Retina (tissue), 1 donor: ENCODE results near the gene PLCD3.
A peak's percentile ranks its signal among the peaks of the same experiment; 100 is the strongest.
"Not testable (repeated sequence)": the region's sequence is repeated elsewhere in the genome, so short reads cannot be mapped to it uniquely, and the experiment has no call there.

Source experiments
- DNase-seq: peaks from one replicate; pipeline ENCODE4 v3.0.0-alpha.2; 2016

Gene PLCD3

GRCh38 chr17:45131616-45132319 lies 547 bp downstream of the PLCD3 start:
- peak; percentile 88 for DNase-seq

- no peak for DNase-seq
These were observed 1.4 kb downstream of the PLCD3 start for GRCh38 chr17:45130681-45131615.

GRCh38 chr17:45129940-45130680 lies 2.2 kb downstream of the PLCD3 start:
- DNase-seq, result no peak

DNA sequence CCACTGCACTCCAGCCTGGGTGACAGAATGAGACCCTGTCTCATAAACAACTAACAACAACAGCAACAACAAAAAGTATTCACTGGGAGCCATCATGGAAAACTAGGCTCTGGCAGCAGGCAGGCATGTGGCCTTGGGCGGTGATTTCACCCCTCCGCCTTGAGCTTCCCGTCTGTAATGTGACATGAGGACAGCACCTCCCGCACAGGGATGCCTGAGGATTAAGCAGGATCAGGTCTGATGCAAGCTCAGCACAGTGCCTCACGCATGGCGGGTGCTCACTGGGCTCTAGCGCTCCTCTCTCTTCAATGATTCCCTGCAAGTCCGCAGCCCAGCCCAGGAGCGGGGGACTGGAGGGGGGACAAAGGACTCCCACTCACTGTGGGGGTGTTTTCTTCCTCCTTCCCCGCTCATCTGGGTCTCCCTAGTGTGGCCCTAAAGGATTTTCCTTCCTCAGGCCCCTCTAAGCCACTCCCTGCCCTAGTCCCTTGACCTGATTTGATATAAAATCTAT lies 2.8 kb downstream of the PLCD3 start:
- DNase-seq, result peak; percentile 38

GRCh38 chr17:45128989-45129388 lies 3.3 kb downstream of the PLCD3 start:
- no peak for DNase-seq

GRCh38 chr17:45128331-45128730 lies 4.0 kb downstream of the PLCD3 start:
- DNase-seq, result no peak

GRCh38 chr17:45127548-45128300 lies 4.6 kb downstream of the PLCD3 start:
- no peak for DNase-seq

GRCh38 chr17:45127207-45127547 lies 5.1 kb downstream of the PLCD3 start:
- no peak for DNase-seq

GRCh38 chr17:45125509-45125908 lies 6.8 kb downstream of the PLCD3 start:
- DNase-seq, result no peak

GRCh38 chr17:45124797-45125122 lies 7.6 kb downstream of the PLCD3 start:
- DNase-seq, result not testable (repeated sequence)

DNA sequence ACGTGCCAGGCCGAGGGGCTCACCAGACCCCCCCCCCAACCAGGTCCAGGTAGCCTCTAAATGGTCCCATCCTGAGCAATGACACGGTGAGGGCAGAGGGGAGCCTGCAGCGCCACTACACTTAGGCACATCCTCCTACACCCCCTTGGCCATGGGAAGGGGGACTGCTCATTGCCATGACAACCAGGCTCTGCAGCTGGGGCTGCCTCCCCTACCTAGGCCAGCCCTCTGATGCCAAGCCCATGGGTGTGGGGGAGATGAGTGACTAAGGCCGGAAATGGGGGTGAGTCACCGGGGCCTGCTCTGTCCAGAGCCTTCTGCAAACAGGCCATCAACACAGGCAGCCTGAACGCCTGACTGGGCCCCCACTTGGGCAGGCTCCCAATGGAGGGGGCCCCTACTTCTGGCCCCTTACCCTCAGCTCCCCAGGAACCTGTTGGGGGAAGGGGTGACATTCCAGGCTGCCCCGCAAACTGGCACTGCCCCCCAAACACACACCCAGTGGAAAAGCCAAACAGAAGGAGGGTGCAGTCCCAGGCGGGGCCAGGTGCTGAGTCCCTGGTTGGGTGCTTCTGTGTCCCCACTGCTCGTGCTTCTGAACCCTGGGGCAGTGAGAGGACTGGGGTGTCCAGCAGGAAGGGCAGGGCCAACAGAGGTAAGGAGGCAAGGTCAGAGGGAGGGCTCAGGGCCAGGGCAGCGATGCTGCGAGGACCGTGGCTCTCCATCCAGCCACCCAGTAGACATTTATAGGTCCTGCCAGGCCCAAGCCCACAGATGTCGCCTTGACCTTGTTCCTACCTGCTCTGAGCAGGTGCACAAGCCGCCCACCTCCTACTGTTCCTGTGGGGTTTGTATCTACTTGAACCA lies 8.2 kb downstream of the PLCD3 start:
- DNase-seq, result no peak

GRCh38 chr17:45123076-45123770 lies 9.1 kb downstream of the PLCD3 start:
- DNase-seq, result no peak

DNA sequence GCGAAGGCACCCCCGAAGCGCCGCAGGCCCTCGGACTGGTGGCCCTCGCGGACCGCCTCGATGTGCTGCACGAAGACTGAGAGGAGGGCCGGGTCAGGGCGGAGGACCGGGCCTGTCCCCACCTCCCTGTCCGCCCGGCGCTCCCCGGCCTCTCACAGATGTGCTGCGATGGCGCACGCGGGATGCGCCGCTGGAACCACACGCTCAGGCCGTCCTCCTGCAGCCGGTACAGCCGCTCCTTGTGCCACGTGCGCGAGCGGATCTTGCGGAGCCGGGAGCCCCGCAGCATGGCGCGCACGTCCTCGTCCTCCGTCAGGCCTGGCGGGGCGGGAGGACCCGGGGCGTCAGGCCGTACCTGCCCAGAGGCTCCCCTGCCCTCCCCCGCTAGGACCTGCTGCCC lies 11.3 kb downstream of the PLCD3 start:
- no peak for DNase-seq

- no peak for DNase-seq
These were observed 11.8 kb downstream of the PLCD3 start for GRCh38 chr17:45120558-45120957.

GRCh38 chr17:45119964-45120363 lies 12.4 kb downstream of the PLCD3 start:
- no peak for DNase-seq

DNA sequence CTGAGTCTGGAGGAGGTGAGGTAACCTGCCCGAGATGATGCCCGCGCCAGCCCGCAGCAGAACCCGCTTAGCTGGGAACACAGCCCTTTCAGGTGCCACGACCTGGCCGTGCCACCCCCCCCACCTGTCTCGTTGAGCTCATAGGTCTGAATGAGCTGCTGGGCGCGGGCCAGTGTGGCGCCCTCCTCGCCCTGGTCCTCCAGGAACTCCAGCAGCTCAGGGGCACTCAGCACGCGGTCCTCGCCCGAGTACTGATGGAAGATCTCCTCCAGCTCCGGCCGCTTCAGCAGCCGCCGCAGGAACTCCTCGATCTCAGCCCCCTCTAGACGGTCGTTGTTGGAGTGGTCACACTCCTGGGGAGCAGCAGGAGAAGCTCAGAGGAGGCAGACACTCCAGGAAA lies 13.6 kb downstream of the PLCD3 start:
- DNase-seq, result no peak

GRCh38 chr17:45117848-45118646 lies 14.3 kb downstream of the PLCD3 start:
- no peak for DNase-seq

DNA sequence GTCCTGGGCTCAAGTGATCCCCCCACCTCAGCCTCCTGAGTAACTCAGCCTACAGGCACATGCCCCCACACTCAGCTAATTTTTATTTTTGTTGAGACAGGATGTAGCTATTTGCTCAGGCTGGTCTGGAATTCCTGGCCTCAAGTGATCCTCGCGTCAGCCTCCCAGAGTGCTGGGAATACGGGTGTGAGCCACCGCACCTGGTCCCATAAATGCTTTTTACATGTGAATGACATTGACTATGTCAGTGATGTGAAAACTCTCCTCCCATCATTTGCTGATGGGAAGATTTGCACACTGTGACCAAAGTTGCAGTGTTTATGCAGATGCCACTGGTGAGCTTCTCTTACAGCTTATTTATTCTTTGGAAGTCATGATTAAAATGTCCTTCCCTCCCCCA lies 15.0 kb downstream of the PLCD3 start:
- no peak for DNase-seq

- no peak for DNase-seq
These were observed 15.8 kb downstream of the PLCD3 start for GRCh38 chr17:45116434-45117016.

DNA sequence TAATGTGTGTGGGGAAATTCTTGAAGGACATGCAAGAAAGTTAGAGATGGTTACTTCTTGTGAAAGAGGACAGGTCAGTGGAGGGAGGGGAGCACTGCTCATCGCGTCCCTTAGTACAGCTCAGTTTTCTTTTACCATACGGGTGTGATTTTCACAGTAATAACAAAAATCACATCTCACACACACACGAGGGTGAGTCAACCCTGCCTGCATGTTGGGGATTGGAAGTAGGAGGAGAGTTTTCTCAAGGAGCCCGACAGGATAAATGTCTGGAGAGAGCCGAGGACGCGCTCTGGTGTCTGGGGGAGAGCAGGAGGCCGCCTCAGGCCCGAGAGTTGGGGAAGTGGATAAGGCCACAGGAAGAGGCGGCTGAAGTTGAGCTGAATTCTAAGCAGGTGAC lies 16.4 kb downstream of the PLCD3 start:
- no peak for DNase-seq
